Stimulated activated CD4-positive, alpha-beta T cell treated with anti-CD3 and anti-CD28 coated beads, Interleukin-2, amount 100 ng/mL, for 4 hours (primary cell): Measurements from ENCODE around the gene DISP3.

ENCODE experiments used
- DNase-seq: peaks from one replicate; pipeline ENCODE4 v3.0.0-alpha.2; 2020; ENCODE audit warnings: low read depth

The DISP3 gene, protein sequence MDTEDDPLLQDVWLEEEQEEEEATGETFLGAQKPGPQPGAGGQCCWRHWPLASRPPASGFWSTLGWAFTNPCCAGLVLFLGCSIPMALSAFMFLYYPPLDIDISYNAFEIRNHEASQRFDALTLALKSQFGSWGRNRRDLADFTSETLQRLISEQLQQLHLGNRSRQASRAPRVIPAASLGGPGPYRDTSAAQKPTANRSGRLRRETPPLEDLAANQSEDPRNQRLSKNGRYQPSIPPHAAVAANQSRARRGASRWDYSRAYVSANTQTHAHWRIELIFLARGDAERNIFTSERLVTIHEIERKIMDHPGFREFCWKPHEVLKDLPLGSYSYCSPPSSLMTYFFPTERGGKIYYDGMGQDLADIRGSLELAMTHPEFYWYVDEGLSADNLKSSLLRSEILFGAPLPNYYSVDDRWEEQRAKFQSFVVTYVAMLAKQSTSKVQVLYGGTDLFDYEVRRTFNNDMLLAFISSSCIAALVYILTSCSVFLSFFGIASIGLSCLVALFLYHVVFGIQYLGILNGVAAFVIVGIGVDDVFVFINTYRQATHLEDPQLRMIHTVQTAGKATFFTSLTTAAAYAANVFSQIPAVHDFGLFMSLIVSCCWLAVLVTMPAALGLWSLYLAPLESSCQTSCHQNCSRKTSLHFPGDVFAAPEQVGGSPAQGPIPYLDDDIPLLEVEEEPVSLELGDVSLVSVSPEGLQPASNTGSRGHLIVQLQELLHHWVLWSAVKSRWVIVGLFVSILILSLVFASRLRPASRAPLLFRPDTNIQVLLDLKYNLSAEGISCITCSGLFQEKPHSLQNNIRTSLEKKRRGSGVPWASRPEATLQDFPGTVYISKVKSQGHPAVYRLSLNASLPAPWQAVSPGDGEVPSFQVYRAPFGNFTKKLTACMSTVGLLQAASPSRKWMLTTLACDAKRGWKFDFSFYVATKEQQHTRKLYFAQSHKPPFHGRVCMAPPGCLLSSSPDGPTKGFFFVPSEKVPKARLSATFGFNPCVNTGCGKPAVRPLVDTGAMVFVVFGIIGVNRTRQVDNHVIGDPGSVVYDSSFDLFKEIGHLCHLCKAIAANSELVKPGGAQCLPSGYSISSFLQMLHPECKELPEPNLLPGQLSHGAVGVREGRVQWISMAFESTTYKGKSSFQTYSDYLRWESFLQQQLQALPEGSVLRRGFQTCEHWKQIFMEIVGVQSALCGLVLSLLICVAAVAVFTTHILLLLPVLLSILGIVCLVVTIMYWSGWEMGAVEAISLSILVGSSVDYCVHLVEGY (N-terminal part only)

GRCh38 chr1:11478571-11479374 lies at the start of gene DISP3:
TSS of gene DISP3 (plus strand) at chr1:11479155. CDS start at chr1:11500993, 21,838 bp downstream.
- peak; percentile 51 for DNase-seq

DNA sequence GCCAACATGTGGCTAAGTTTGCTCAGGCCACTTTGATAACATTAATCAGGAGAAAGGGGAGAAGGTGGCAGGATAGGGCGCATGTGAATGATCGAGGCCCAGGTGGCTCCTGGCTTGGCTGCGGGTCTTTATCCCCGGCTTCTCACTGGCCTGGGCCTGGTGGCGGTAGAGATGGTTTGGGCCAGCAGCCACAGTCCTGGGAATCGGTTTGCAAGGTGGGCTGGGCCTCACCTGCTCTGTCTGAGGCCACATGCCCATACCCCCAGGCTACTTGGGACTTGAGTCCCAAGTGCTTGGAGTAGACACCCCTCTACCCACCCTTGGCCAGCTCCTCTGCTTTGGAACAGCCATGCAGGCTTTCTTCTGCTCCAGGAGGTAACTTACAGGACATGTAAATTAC lies 49.7 kb upstream of the DISP3 start:
- no peak for DNase-seq

DNA sequence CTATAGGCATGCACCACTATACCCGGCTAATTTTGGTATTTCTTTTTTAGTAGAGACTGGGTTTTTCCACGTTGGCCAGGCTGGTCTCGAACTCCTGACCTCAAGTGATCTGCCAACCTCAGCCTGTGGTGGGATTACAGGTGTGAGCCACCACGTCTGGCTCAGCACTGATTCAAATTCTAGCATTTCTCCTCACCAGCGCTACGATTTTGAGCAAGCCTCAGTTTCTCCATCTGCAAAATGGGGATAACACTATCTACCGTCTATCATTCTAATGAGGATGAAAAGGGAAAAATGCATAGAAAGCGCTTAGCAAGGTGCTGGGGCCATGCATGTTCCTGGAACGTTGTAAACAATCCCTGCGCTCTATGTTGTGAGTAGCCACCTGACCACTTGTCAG lies 49.0 kb upstream of the DISP3 start:
- no peak for DNase-seq

DNA sequence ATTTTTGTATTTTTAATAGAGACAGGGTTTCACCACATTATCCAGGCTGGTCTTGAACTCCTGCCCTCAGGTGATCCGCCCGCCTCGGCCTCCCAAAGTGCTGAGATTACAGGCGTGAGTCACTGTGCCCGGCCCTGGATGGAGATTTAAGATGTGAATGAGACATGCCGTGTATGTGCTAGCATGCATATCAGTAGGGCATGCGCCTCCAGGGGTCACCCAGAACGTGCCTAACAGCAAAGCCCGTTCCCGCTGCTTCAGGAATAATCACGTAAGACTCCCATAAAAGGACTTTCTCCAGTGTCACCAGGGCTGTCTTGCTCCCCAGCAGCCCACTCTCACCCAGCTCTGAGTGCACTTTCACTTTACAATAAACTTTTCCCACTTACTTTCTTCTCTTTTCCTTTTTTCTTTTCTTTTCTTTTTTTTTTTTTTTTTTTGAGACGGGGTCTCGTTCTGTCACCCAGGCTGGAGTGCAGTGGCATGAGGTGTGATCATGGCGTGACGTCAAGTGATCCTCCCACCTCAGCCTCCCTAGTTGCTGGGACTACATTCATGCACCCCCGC lies 46.9 kb upstream of the DISP3 start:
- DNase-seq, result no peak

- DNase-seq, result no peak
Observed at GRCh38 chr1:11432526-11432925, 46.4 kb upstream of the DISP3 start.

GRCh38 chr1:11434501-11434900 lies 44.5 kb upstream of the DISP3 start:
- no peak for DNase-seq

DNA sequence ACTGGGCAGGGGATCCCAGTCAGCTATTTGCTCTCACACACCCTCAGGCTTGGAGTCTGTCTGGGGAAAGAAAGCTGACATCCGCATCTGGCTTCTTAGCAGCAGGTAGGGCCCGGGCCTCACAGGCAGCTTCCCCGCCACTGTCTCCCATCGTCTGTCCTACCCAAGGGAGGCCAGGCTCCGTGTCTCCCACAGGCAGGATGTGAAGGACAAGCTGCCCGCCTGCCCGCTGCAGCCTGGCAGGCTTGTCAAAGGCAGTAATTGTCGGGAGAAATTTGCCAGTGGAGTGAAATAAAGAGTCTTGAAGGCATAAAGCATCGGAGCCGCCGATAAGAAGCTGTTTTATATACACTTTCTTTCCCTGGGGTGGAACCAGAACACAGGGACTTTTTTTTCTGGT lies 44.0 kb upstream of the DISP3 start:
- no peak for DNase-seq

GRCh38 chr1:11438996-11439395 lies 40.0 kb upstream of the DISP3 start:
- no peak for DNase-seq

GRCh38 chr1:11441211-11441952 lies 37.6 kb upstream of the DISP3 start:
- DNase-seq, result no peak

DNA sequence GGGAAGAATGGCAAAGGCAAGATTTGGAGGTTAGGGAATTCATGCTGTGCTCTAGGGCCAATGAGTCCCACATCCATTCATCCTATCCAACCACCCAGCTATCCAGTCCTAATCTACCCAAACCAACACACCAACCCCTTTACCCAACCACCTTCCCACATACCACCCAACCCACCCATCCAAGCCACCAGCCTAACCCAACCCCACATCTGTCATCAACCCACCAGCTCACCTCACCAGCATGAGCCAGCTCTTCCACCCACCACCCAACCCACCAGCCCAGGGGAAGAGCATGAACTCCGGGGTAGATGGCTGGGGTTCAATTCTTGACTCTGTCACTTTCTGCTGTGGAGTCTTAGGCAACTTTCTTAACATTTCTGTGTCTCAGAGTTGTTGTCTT lies 35.9 kb upstream of the DISP3 start:
- no peak for DNase-seq

- no peak for DNase-seq
Observed at GRCh38 chr1:11443961-11444658, 34.8 kb upstream of the DISP3 start.

DNA sequence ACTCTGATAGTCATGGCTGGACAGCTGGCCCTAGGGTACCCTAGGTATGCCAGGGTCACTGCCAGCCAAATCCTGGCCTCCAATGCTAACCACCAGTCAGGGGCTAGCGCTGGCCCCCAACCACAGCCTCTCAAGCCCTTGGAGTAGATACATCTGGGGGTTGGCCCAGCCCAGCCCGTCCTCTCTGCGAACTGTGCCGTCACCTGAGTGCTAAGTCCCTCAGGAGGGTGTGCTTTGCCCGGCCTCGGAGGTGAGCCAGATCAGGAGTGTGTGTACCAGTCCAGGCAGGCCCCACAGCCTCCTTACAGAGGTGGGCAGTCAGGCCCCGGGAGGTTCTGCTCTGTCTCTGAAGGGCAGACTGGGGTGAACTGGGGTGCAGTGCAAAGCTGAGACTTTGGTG lies 34.0 kb upstream of the DISP3 start:
- DNase-seq, result no peak

- DNase-seq, result no peak
Observed at GRCh38 chr1:11447903-11448302, 31.1 kb upstream of the DISP3 start.

DNA sequence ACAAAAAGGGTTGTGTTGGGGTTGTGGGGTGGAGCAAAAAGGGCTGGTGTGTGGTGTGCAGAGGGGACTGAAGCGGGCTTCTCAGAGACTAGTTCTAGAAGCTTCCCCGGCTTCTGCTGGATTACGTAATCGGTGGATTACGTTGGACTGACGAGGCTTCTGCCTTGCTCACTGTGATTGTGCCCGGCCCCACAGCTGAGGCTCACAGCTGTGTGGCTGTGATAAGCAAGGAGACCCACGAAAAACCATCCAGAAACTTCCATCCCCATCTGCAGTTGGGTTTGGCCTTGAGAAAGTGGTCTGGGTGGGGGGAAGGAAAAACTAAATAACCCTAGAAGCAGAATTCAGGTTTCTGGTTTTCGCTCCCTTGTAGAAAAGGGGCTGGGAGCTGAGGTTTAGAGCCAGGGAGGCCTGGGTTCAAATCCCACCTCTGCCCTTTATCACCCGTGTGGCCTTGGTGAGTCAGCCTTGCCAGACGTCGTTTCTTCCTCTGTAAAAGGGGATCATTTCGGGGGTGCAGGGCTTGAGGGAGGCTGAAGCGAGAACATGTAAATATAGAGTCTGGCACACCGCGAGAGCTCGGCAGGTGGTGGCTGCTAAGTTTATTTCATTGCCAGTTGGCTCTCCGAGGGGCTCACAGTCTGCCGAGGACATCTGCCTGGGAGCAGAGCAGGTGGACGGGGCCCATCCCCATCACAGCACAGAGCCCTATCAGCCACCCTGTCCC lies 30.4 kb upstream of the DISP3 start:
- DNase-seq, result no peak

GRCh38 chr1:11449100-11449403 lies 29.9 kb upstream of the DISP3 start:
- DNase-seq, result no peak

- no peak for DNase-seq
Observed at GRCh38 chr1:11450310-11450709, 28.6 kb upstream of the DISP3 start.

GRCh38 chr1:11453742-11454491 lies 25.0 kb upstream of the DISP3 start:
- no peak for DNase-seq

DNA sequence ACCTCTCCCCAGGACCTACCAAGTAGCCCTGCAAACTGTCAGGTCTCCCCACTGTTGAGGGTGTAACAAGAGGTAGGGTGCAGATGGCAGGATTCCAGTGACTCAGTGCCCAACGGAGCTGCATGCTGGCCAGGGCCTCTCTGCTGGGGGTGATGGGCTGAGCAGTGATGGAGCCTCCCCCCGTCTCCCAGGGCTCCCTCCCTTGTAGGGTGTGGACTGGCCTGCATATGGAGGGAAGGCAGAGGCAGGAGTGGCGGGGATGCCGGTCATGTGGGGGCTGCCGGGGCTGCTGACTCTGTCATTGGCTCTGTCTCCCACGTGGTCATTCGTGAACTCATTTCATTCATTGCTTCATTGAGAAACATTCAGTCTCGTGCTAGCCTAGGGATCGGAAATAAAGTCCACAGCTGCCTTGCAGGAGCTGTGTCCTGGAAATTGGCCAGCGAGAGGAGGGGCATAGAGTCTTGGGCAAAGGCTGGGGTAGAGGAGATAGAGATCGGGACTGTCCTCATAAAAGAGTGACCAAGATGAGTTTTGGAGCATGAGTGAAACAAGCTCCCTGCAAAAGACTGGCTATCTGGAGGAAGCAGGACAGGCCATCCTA lies 22.9 kb upstream of the DISP3 start:
- no peak for DNase-seq
